HFF-Myc (cell line): ENCODE data around the gene PRDM7.

Experiments
- DNase-seq: peaks from one replicate; pipeline ENCODE4 v3.0.0-alpha.2; 2011; ENCODE audit warnings: low read depth; ENCODE audit errors: extremely low read depth
- H3K4me3 ChIP-seq: replicated peaks from 2 replicates; pipeline ENCODE4 v1.5.1; 2011; ENCODE audit warnings: low read depth, mild to moderate bottlenecking, control low read depth, low read length
- TF ChIP-seq, protein P1 (sequence below): IDR thresholded peaks from 2 replicates; pipeline ENCODE4 v1.5.1; 2012; ENCODE audit warnings: mild to moderate bottlenecking, low read depth, low read length, control low read depth; ENCODE audit errors: missing control alignments

PRDM7 gene

GRCh38 chr16:90028985-90029384, 48.1 kb downstream of the PRDM7 start:
- H3K4me3 ChIP-seq: no peak overlapping the region
- no peak for DNase-seq
- TF ChIP-seq, protein P1, sequence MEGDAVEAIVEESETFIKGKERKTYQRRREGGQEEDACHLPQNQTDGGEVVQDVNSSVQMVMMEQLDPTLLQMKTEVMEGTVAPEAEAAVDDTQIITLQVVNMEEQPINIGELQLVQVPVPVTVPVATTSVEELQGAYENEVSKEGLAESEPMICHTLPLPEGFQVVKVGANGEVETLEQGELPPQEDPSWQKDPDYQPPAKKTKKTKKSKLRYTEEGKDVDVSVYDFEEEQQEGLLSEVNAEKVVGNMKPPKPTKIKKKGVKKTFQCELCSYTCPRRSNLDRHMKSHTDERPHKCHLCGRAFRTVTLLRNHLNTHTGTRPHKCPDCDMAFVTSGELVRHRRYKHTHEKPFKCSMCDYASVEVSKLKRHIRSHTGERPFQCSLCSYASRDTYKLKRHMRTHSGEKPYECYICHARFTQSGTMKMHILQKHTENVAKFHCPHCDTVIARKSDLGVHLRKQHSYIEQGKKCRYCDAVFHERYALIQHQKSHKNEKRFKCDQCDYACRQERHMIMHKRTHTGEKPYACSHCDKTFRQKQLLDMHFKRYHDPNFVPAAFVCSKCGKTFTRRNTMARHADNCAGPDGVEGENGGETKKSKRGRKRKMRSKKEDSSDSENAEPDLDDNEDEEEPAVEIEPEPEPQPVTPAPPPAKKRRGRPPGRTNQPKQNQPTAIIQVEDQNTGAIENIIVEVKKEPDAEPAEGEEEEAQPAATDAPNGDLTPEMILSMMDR: no peak

- no peak for DNase-seq
- TF ChIP-seq, protein P1: no peak
- no peak overlapping the region for H3K4me3 ChIP-seq
Measured at GRCh38 chr16:90027611-90028010, 49.5 kb downstream of the PRDM7 start.

GRCh38 chr16:90026135-90026534, 51.0 kb downstream of the PRDM7 start:
- TF ChIP-seq, protein P1: no peak
- no peak overlapping the region for H3K4me3 ChIP-seq
- DNase-seq: no peak

GRCh38 chr16:90023078-90023447, 54.1 kb downstream of the PRDM7 start:
- no peak for DNase-seq
- H3K4me3 ChIP-seq: peak overlapping the region; percentile 75

GRCh38 chr16:90022209-90023077, 54.7 kb downstream of the PRDM7 start:
- peak; percentile 53 for DNase-seq
- peak overlapping the region; percentile 75 for H3K4me3 ChIP-seq
- TF ChIP-seq, protein P1: no peak

More at GRCh38 chr16:90023078-90023447, 54.1 kb downstream of the PRDM7 start:
- TF ChIP-seq, protein P1: no peak

- DNase-seq: no peak
- H3K4me3 ChIP-seq: no peak overlapping the region
Measured at GRCh38 chr16:90020838-90021382, 56.2 kb downstream of the PRDM7 start.

More at GRCh38 chr16:90020838-90021382, 56.2 kb downstream of the PRDM7 start:
- TF ChIP-seq, protein P1: no peak
